Lower leg skin (tissue), 4 donors: ENCODE results near the gene FBLN2. TPM values are rescaled to one million over a fixed set of nuclear protein-coding genes. Genes with fewer than 3 reads are reported as not detected.

Experiments
- DNase-seq, 2 donors: peaks; one replicate each; pipeline ENCODE4 v3.0.0-alpha.2; 2019; ENCODE audit warnings: low spot score in 2 of 2
- H3K4me3 ChIP-seq: fragments of 200-600 bp; sonication (generic); 2 replicates; pipeline ENCODE4 v1.5.1; 2017; ENCODE audit warnings: mild to moderate bottlenecking, low read depth; ENCODE audit not compliant: poor library complexity, severe bottlenecking
- CTCF ChIP-seq, 3 donors: fragments of 450-650 bp; IDR thresholded peaks; one replicate each; pipeline ENCODE4 v1.5.1; 2016; ENCODE audit warnings: antibody characterized with exemption in 3 of 3, mild to moderate bottlenecking in 3 of 3, moderate library complexity in 2 of 3
- POLR2A ChIP-seq, 2 donors: fragments of 450-650 bp; IDR thresholded peaks; one replicate each; pipeline ENCODE4 v1.6.1; 2016 to 2017; ENCODE audit warnings: antibody characterized with exemption in 2 of 2, mild to moderate bottlenecking in 1 of 2, moderate library complexity in 1 of 2
- WGBS, 2 donors: methylation state at CpG; one replicate each; pipeline ENCODE4 v1.1.5; 2018; 5-methylcytosine and 5-hydroxymethylcytosine counted together
- intact Hi-C: fragments of 100-400 bp; cut with DNase I; formaldehyde crosslinking; loops from one replicate; pipeline ENCODE4 v1.15.0; 2023; ENCODE audit warnings: low total_unique reads
- total RNA-seq, 4 donors: library from RNA; depleted of rRNA; stranded (reverse); fragments of >200 nt; gene quantifications; one replicate each; pipeline ENCODE4 v1.1.0, GENCODE V29; 2016

The FBLN2 gene
- total RNA-seq, 4 donors from 2014 or later: 40.1 to 153 (median 64.0) TPM

GRCh38 chr3:13593615-13594014 is 44.7 kb downstream of the FBLN2 start:
- no peak for DNase-seq
- TF ChIP-seq POLR2A (IDR thresholded peaks at IDR 0.05): no peak
- TF ChIP-seq CTCF (IDR thresholded peaks at IDR 0.05): no peak
- 92 to 95% methylated on average over 10 of the region's 10 CpGs for WGBS, 2 donors
- intact Hi-C loops: no loop called here
- no peak overlapping the region for H3K4me3 ChIP-seq

- H3K4me3 ChIP-seq: no peak overlapping the region
- 71 to 86% methylated on average over 7 to 8 of the region's 8 CpGs for WGBS, 2 donors
- intact Hi-C loops: no loop called here
- TF ChIP-seq CTCF (IDR thresholded peaks at IDR 0.05) (no peak), POLR2A (IDR thresholded peaks at IDR 0.05) (no peak)
- no peak for DNase-seq
Measured at GRCh38 chr3:13594146-13594545, 45.2 kb downstream of the FBLN2 start.

GRCh38 chr3:13594991-13595421 is 46.1 kb downstream of the FBLN2 start:
- no peak overlapping the region for H3K4me3 ChIP-seq
- WGBS, 2 donors: 66 to 84% methylated on average over 10 of the region's 10 CpGs
- no peak for DNase-seq
- intact Hi-C loops: no loop called here
- no peak for TF ChIP-seq POLR2A (IDR thresholded peaks at IDR 0.05)

- DNase-seq: no peak
- 89 to 90% methylated on average over 5 of the region's 5 CpGs for WGBS, 2 donors
- intact Hi-C loops: no loop called here
- TF ChIP-seq CTCF (IDR thresholded peaks at IDR 0.05) (no peak), POLR2A (IDR thresholded peaks at IDR 0.05) (no peak)
- H3K4me3 ChIP-seq: no peak overlapping the region
Measured at GRCh38 chr3:13595485-13595884, 46.6 kb downstream of the FBLN2 start.

- no peak for DNase-seq
- intact Hi-C loops: no loop called here
- TF ChIP-seq CTCF (IDR thresholded peaks at IDR 0.05): no peak
- no peak for TF ChIP-seq POLR2A (IDR thresholded peaks at IDR 0.05)
- no peak overlapping the region for H3K4me3 ChIP-seq
- 81 to 89% methylated on average over 3 of the region's 3 CpGs for WGBS, 2 donors
Measured at GRCh38 chr3:13596426-13597205, 47.7 kb downstream of the FBLN2 start.

GRCh38 chr3:13597661-13598060 is 48.7 kb downstream of the FBLN2 start:
- 74 to 92% methylated on average over 5 to 8 of the region's 8 CpGs for WGBS, 2 donors

More at GRCh38 chr3:13597661-13598060, 48.7 kb downstream of the FBLN2 start:
- TF ChIP-seq CTCF (IDR thresholded peaks at IDR 0.05): no peak
- no peak for TF ChIP-seq POLR2A (IDR thresholded peaks at IDR 0.05)
- no peak overlapping the region for H3K4me3 ChIP-seq
- intact Hi-C loops: no loop called here
- no peak for DNase-seq
